Activated CD4-positive, alpha-beta T cell treated with anti-CD3 and anti-CD28 coated beads, Interleukin-2, amount 10 ng/mL, durations not matched to agents 24 days and 14 days (primary cell): Measurements from ENCODE around the gene CPAMD8. TPM values are rescaled to one million over a fixed set of nuclear protein-coding genes. Genes with fewer than 3 reads are reported as not detected.

Source experiments
- DNase-seq: peaks from one replicate; pipeline ENCODE4 v3.0.0; 2022
- H3K27ac Mint-ChIP-seq: one replicate; pipeline ENCODE4 v1.8.0; 2022; ENCODE audit warnings: mild to moderate bottlenecking, mixed read lengths
- H3K27me3 Mint-ChIP-seq: one replicate; pipeline ENCODE4 v1.8.0; 2022; ENCODE audit warnings: mixed read lengths
- H3K36me3 Mint-ChIP-seq: one replicate; pipeline ENCODE4 v1.8.0; 2022; ENCODE audit warnings: low read depth, mild to moderate bottlenecking, mixed read lengths
- H3K4me1 Mint-ChIP-seq: one replicate; pipeline ENCODE4 v1.8.0; 2021; ENCODE audit warnings: mixed read lengths
- H3K4me3 Mint-ChIP-seq: one replicate; pipeline ENCODE4 v1.8.0; 2022; ENCODE audit warnings: mild to moderate bottlenecking, moderate library complexity, mixed read lengths
- H3K9me3 Mint-ChIP-seq: one replicate; pipeline ENCODE4 v1.8.0; 2021; ENCODE audit warnings: mixed read lengths
- intact Hi-C: fragments of 100-400 bp; cut with micrococcal nuclease; formaldehyde crosslinking; loops from one replicate; pipeline ENCODE4 v1.15.1; 2023
- total RNA-seq: library from RNA; stranded (reverse); gene quantifications from 2 replicates; pipeline ENCODE4 v1.2.3, GENCODE V29; 2022

Gene CPAMD8
- total RNA-seq, 1 donor from 2014 or later = 0.33 TPM

GRCh38 chr19:16891696-16892382 is 134.8 kb downstream of the CPAMD8 start:
- no peak overlapping the region for H3K27ac Mint-ChIP-seq
- DNase-seq = no peak
- H3K36me3 Mint-ChIP-seq = no peaks in the 10 kb centered on the region
- peaks cover 13% of the 10 kb centered on the region for H3K4me1 Mint-ChIP-seq
- H3K9me3 Mint-ChIP-seq = no peaks in the 10 kb centered on the region
- intact Hi-C loops = no loop called here
- H3K4me3 Mint-ChIP-seq = no peak overlapping the region
- peaks cover 20% of the 10 kb centered on the region for H3K27me3 Mint-ChIP-seq

GRCh38 chr19:16890461-16891184 is 136.0 kb downstream of the CPAMD8 start:
- intact Hi-C loops = no loop called here
- peaks cover 13% of the 10 kb centered on the region for H3K4me1 Mint-ChIP-seq
- H3K27ac Mint-ChIP-seq = no peak overlapping the region
- peaks cover 20% of the 10 kb centered on the region for H3K27me3 Mint-ChIP-seq
- H3K9me3 Mint-ChIP-seq = no peaks in the 10 kb centered on the region
- H3K36me3 Mint-ChIP-seq = no peaks in the 10 kb centered on the region
- H3K4me3 Mint-ChIP-seq = no peak overlapping the region
- DNase-seq = no peak

- DNase-seq = no peak
- Mint-ChIP-seq H3K4me1 (peaks cover 13% of the 10 kb centered on the region), H3K9me3 (no peaks in the 10 kb centered on the region), H3K27me3 (peaks cover 14% of the 10 kb centered on the region), H3K36me3 (no peaks in the 10 kb centered on the region), H3K4me3 (no peak overlapping the region), H3K27ac (no peak overlapping the region)
- intact Hi-C loops = no loop called here
These were observed 136.6 kb downstream of the CPAMD8 start for GRCh38 chr19:16889883-16890460.

- Mint-ChIP-seq H3K9me3 (no peaks in the 10 kb centered on the region), H3K4me3 (no peak overlapping the region)
These were observed 137.2 kb downstream of the CPAMD8 start for GRCh38 chr19:16889366-16889882.

GRCh38 chr19:16888629-16889365 is 137.8 kb downstream of the CPAMD8 start, which contains the start of gene F2RL3:
Gene F2RL3, plus strand, starts transcription at chr19:16888999. Its CDS starts 191 bp downstream, at chr19:16889190.
- no peaks in the 10 kb centered on the region for H3K36me3 Mint-ChIP-seq
- intact Hi-C loops = no loop called here
- peak within 1 kb of the TSS; percentile 21 for H3K4me3 Mint-ChIP-seq
- H3K9me3 Mint-ChIP-seq = no peaks in the 10 kb centered on the region
- H3K27ac Mint-ChIP-seq = no peak within 1 kb of the TSS
- H3K4me1 Mint-ChIP-seq = peaks cover 13% of the 10 kb centered on the region
- H3K27me3 Mint-ChIP-seq = peaks cover 8% of the 10 kb centered on the region
- peak; percentile 66 for DNase-seq

More at GRCh38 chr19:16889366-16889882, 137.2 kb downstream of the CPAMD8 start:
- Mint-ChIP-seq H3K27me3 (peaks cover 9% of the 10 kb centered on the region), H3K36me3 (no peaks in the 10 kb centered on the region), H3K4me1 (peaks cover 13% of the 10 kb centered on the region), H3K27ac (no peak overlapping the region)
- intact Hi-C loops = no loop called here
- no peak for DNase-seq

GRCh38 chr19:16887353-16888265 is 139.0 kb downstream of the CPAMD8 start:
- Mint-ChIP-seq H3K27ac (no peak overlapping the region), H3K36me3 (no peaks in the 10 kb centered on the region), H3K9me3 (peaks cover 5% of the 10 kb centered on the region), H3K4me1 (peaks cover 11% of the 10 kb centered on the region), H3K4me3 (no peak overlapping the region), H3K27me3 (peaks cover 2% of the 10 kb centered on the region)
- DNase-seq = no peak
- intact Hi-C loops = no loop called here

- Mint-ChIP-seq H3K27ac (no peak overlapping the region), H3K27me3 (no peaks in the 10 kb centered on the region), H3K4me3 (no peak overlapping the region), H3K36me3 (peaks cover 8% of the 10 kb centered on the region), H3K4me1 (peaks cover 11% of the 10 kb centered on the region), H3K9me3 (peaks cover 13% of the 10 kb centered on the region)
- intact Hi-C loops = no loop called here
- DNase-seq = no peak
These were observed 140.2 kb downstream of the CPAMD8 start for GRCh38 chr19:16886305-16886880.

GRCh38 chr19:16885166-16885565 is 141.4 kb downstream of the CPAMD8 start:
- intact Hi-C loops = no loop called here

GRCh38 chr19:16883522-16883921 is 143.1 kb downstream of the CPAMD8 start:
- intact Hi-C loops = no loop called here
- Mint-ChIP-seq H3K4me3 (no peak overlapping the region), H3K27ac (no peak overlapping the region), H3K4me1 (peaks cover 7% of the 10 kb centered on the region), H3K36me3 (peaks cover 31% of the 10 kb centered on the region), H3K9me3 (peaks cover 13% of the 10 kb centered on the region), H3K27me3 (no peaks in the 10 kb centered on the region)
- no peak for DNase-seq

More at GRCh38 chr19:16885166-16885565, 141.4 kb downstream of the CPAMD8 start:
- Mint-ChIP-seq H3K9me3 (peaks cover 13% of the 10 kb centered on the region), H3K27ac (no peak overlapping the region), H3K4me1 (peaks cover 11% of the 10 kb centered on the region), H3K4me3 (no peak overlapping the region), H3K36me3 (peaks cover 20% of the 10 kb centered on the region), H3K27me3 (no peaks in the 10 kb centered on the region)
- no peak for DNase-seq

GRCh38 chr19:16882146-16882545 is 144.5 kb downstream of the CPAMD8 start:
- peaks cover 38% of the 10 kb centered on the region for H3K36me3 Mint-ChIP-seq
- no peaks in the 10 kb centered on the region for H3K27me3 Mint-ChIP-seq
- no peak for DNase-seq
- intact Hi-C loops = no loop called here
- H3K9me3 Mint-ChIP-seq = peaks cover 13% of the 10 kb centered on the region
- H3K4me3 Mint-ChIP-seq = no peak overlapping the region
- H3K27ac Mint-ChIP-seq = no peak overlapping the region
- H3K4me1 Mint-ChIP-seq = peaks cover 4% of the 10 kb centered on the region

- H3K4me3 Mint-ChIP-seq = no peak overlapping the region
- H3K27me3 Mint-ChIP-seq = no peaks in the 10 kb centered on the region
- intact Hi-C loops = no loop called here
- H3K9me3 Mint-ChIP-seq = peaks cover 13% of the 10 kb centered on the region
- peaks cover 4% of the 10 kb centered on the region for H3K4me1 Mint-ChIP-seq
- H3K27ac Mint-ChIP-seq = no peak overlapping the region
- DNase-seq = no peak
- peaks cover 44% of the 10 kb centered on the region for H3K36me3 Mint-ChIP-seq
These were observed 145.6 kb downstream of the CPAMD8 start for GRCh38 chr19:16880884-16881554.
